Hepatocyte (in vitro differentiated cells): ENCODE results near the gene ALPK1.

Experiments
- EZH2 ChIP-seq: fragments of 200-600 bp; sonication (generic); IDR thresholded peaks from 2 replicates; pipeline ENCODE4 v1.6.1; 2016; ENCODE audit warnings: antibody characterized with exemption, mild to moderate bottlenecking, borderline replicate concordance
- TF ChIP-seq, protein P1 (sequence below): fragments of 200-600 bp; sonication (generic); IDR thresholded peaks from 2 replicates; pipeline ENCODE4 v1.5.1; 2016; ENCODE audit warnings: antibody characterized with exemption, mild to moderate bottlenecking; ENCODE audit not compliant: poor library complexity

- TF ChIP-seq, protein P1, sequence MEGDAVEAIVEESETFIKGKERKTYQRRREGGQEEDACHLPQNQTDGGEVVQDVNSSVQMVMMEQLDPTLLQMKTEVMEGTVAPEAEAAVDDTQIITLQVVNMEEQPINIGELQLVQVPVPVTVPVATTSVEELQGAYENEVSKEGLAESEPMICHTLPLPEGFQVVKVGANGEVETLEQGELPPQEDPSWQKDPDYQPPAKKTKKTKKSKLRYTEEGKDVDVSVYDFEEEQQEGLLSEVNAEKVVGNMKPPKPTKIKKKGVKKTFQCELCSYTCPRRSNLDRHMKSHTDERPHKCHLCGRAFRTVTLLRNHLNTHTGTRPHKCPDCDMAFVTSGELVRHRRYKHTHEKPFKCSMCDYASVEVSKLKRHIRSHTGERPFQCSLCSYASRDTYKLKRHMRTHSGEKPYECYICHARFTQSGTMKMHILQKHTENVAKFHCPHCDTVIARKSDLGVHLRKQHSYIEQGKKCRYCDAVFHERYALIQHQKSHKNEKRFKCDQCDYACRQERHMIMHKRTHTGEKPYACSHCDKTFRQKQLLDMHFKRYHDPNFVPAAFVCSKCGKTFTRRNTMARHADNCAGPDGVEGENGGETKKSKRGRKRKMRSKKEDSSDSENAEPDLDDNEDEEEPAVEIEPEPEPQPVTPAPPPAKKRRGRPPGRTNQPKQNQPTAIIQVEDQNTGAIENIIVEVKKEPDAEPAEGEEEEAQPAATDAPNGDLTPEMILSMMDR = no peak
- TF ChIP-seq EZH2 = no peak
These were observed 14.1 kb upstream of the ALPK1 start for GRCh38 chr4:112282860-112283667.
